Ecto neural progenitor cell (in vitro differentiated cells): ENCODE measurements around the gene CABCOCO1.
"Not testable (repeated sequence)": the region's sequence is repeated elsewhere in the genome, so short reads cannot be mapped to it uniquely, and the experiment has no call there.

Experiments
- DNase-seq: peaks from one replicate; pipeline ENCODE4 v3.0.0-alpha.2; 2018; ENCODE audit warnings: low spot score

CABCOCO1 gene

GRCh38 chr10:61712105-61712504 lies 49.4 kb downstream of the CABCOCO1 start:
- not testable (repeated sequence) for DNase-seq

- not testable (repeated sequence) for DNase-seq
Measured at GRCh38 chr10:61719475-61719874, 56.7 kb downstream of the CABCOCO1 start.

- no peak for DNase-seq
Measured at GRCh38 chr10:61719906-61720305, 57.2 kb downstream of the CABCOCO1 start.

GRCh38 chr10:61721431-61721830 lies 58.7 kb downstream of the CABCOCO1 start:
- no peak for DNase-seq

GRCh38 chr10:61725221-61725620 lies 62.5 kb downstream of the CABCOCO1 start:
- not testable (repeated sequence) for DNase-seq

- no peak for DNase-seq
Measured at GRCh38 chr10:61729596-61729995, 66.9 kb downstream of the CABCOCO1 start.

- DNase-seq, result no peak
Measured at GRCh38 chr10:61730671-61731070, 67.9 kb downstream of the CABCOCO1 start.

GRCh38 chr10:61731638-61732037 lies 68.9 kb downstream of the CABCOCO1 start:
- no peak for DNase-seq

GRCh38 chr10:61732629-61733278 lies 70.0 kb downstream of the CABCOCO1 start:
- no peak for DNase-seq

- DNase-seq, result no peak
Measured at GRCh38 chr10:61733358-61733940, 70.7 kb downstream of the CABCOCO1 start.

GRCh38 chr10:61735882-61736281 lies 73.2 kb downstream of the CABCOCO1 start:
- DNase-seq, result no peak

- DNase-seq, result not testable (repeated sequence)
Measured at GRCh38 chr10:61737455-61737854, 74.7 kb downstream of the CABCOCO1 start.

- no peak for DNase-seq
Measured at GRCh38 chr10:61742812-61743211, 80.1 kb downstream of the CABCOCO1 start.

- DNase-seq, result no peak
Measured at GRCh38 chr10:61744469-61744868, 81.7 kb downstream of the CABCOCO1 start.

- no peak for DNase-seq
Measured at GRCh38 chr10:61746377-61746776, 83.6 kb downstream of the CABCOCO1 start.

- DNase-seq, result no peak
Measured at GRCh38 chr10:61747307-61747706, 84.6 kb downstream of the CABCOCO1 start.

- no peak for DNase-seq
Measured at GRCh38 chr10:61749291-61749690, 86.6 kb downstream of the CABCOCO1 start.

GRCh38 chr10:61750943-61751471 lies 88.3 kb downstream of the CABCOCO1 start:
- DNase-seq, result peak; percentile 58

GRCh38 chr10:61751599-61751998 lies 88.9 kb downstream of the CABCOCO1 start:
- no peak for DNase-seq

GRCh38 chr10:61752111-61753011 lies 89.6 kb downstream of the CABCOCO1 start:
- no peak for DNase-seq

GRCh38 chr10:61753453-61753852 lies 90.7 kb downstream of the CABCOCO1 start:
- no peak for DNase-seq
